ENCODE measurements around the gene PRORP. TPM values are rescaled to one million over a fixed set of nuclear protein-coding genes. Genes with fewer than 3 reads are reported as not detected.

The PRORP gene
- polyA plus RNA-seq, 2 of the 4 experiments (the other 2 are of a cell fraction), result 29.2 to 38.8 TPM

DNA sequence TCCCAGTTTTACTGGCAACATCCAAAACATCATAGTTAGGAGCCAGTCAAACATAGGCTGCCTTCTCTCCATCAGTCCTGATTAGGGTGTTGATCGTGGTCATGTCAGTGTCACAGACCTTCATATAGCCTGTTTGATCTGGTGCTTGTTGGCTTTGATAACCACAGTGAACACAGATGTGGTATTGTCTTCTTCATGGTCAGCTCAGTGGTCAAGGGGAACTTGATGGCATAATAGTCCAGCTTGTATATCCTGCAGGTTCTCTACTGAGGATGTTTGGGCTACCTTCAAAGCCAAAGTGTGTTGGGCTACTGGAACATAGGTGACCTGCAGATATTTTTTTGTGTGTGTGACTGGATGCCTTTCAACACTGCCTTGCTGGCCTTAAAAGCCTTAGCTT, 21.7 kb downstream of the PRORP start:
- ChIA-PET CTCF (interaction anchor here (0.9 to 1.8 kb wide), 2 partner anchors 85 to 270 kb away, joined by 3 to 6 read pairs; no protein-coding TSS in a partner anchor), POLR2A (no interaction called here)
- Histone ChIP-seq H3K9me3 (no peaks in the 10 kb centered on the region), H3K27ac (no peak overlapping the region), H3K4me3 (no peak overlapping the region), H3K4me2 (no peak overlapping the region), H3K4me1 (no peaks in the 10 kb centered on the region)
- 100% methylated on average over 1 of the region's 1 CpG for WGBS (ENCODE audit: missing lambda C conversion rate)
- TF ChIP-seq, protein P1, sequence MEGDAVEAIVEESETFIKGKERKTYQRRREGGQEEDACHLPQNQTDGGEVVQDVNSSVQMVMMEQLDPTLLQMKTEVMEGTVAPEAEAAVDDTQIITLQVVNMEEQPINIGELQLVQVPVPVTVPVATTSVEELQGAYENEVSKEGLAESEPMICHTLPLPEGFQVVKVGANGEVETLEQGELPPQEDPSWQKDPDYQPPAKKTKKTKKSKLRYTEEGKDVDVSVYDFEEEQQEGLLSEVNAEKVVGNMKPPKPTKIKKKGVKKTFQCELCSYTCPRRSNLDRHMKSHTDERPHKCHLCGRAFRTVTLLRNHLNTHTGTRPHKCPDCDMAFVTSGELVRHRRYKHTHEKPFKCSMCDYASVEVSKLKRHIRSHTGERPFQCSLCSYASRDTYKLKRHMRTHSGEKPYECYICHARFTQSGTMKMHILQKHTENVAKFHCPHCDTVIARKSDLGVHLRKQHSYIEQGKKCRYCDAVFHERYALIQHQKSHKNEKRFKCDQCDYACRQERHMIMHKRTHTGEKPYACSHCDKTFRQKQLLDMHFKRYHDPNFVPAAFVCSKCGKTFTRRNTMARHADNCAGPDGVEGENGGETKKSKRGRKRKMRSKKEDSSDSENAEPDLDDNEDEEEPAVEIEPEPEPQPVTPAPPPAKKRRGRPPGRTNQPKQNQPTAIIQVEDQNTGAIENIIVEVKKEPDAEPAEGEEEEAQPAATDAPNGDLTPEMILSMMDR (IDR thresholded peaks at IDR 0.05), result no peak
- no peak for TF ChIP-seq RARB (CRISPR knock-in tag; IDR thresholded peaks at IDR 0.05)
- TF ChIP-seq PHF8 (IDR thresholded peaks at IDR 0.05; ENCODE audit: borderline replicate concordance, low read depth), result no peak
- TF ChIP-seq FOXS1 (CRISPR knock-in tag; IDR thresholded peaks at IDR 0.05), result no peak
- TF ChIP-seq FOSL2 (IDR thresholded peaks at IDR 0.05), result no peak
- no peak for TF ChIP-seq FOSL2 (CRISPR knock-in tag; IDR thresholded peaks at IDR 0.05)
- TF ChIP-seq MAFK (IDR thresholded peaks at IDR 0.05; ENCODE audit: partially characterized antibody), result no peak
- TF ChIP-seq MYC (IDR thresholded peaks at IDR 0.05; ENCODE audit: borderline replicate concordance, low read length), result no peak
- TF ChIP-seq RFX5 (IDR thresholded peaks at IDR 0.05), result no peak
- no peak for TF ChIP-seq FOSB (CRISPR knock-in tag; IDR thresholded peaks at IDR 0.05)
- no peak for TF ChIP-seq JUN (IDR thresholded peaks at IDR 0.05)
- ATAC-seq (no peak), DNase-seq (ENCODE audit: low read depth in 1 of 2, low spot score in 1 of 2) (no peak), FAIRE-seq (no peak)

DNA sequence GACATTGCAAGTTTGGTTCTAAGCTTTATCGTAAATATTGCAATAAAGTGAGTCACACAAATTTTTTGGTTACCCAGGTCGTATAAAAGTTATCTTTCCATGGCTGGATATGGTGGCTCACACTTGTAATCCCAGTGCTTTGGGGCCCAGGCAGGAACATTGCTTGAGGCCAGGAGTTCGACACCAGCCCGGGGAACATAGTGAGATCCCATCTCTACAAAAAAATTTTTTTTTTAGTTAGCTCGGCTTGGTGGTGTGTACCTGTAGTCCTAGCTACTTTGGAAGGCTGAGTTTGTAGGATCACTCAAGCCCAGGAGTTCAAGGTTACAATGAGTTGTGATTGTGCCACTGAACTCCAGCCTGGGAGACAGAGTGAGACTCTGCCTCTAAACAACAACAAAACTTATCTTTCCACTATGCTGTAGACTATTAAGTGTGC, 24.4 kb downstream of the PRORP start:
- no peak for FAIRE-seq
- DNase-seq (ENCODE audit: low read depth in 1 of 2, low spot score in 1 of 2), result no peak
- ChIA-PET CTCF (interaction anchor here (0.9 to 1.8 kb wide), 6 partner anchors 12 to 275 kb away, joined by 3 to 8 read pairs (median 4); no protein-coding TSS in a partner anchor), POLR2A (no interaction called here)
- TF ChIP-seq MAZ (IDR thresholded peaks at IDR 0.05; ENCODE audit: borderline replicate concordance, low read depth, low read length), result no peak
- no peak for TF ChIP-seq JUN (IDR thresholded peaks at IDR 0.05)
- no peak for TF ChIP-seq CBX8 (IDR thresholded peaks at IDR 0.05)
- TF ChIP-seq, protein P2, sequence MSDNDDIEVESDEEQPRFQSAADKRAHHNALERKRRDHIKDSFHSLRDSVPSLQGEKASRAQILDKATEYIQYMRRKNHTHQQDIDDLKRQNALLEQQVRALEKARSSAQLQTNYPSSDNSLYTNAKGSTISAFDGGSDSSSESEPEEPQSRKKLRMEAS (IDR thresholded peaks at IDR 0.05), result no peak
- TF ChIP-seq GATA3 (IDR thresholded peaks at IDR 0.05; ENCODE audit: borderline replicate concordance), result no peak
- TF ChIP-seq TFCP2L1 (CRISPR knock-in tag; IDR thresholded peaks at IDR 0.05), result no peak
- TF ChIP-seq EHF (CRISPR knock-in tag; IDR thresholded peaks at IDR 0.05), result no peak
- no peak for TF ChIP-seq CBX2 (IDR thresholded peaks at IDR 0.05; ENCODE audit: borderline replicate concordance, low read depth)
- TF ChIP-seq CHD4 (IDR thresholded peaks at IDR 0.05; ENCODE audit: borderline replicate concordance), result no peak
- Histone ChIP-seq H3K4me2 (no peak overlapping the region), H3K27ac (no peak overlapping the region), H3K4me1 (no peaks in the 10 kb centered on the region), H3K4me3 (no peak overlapping the region), H3K9me3 (no peaks in the 10 kb centered on the region)
- WGBS (ENCODE audit: missing lambda C conversion rate), result 79% methylated on average over 5 of the region's 5 CpGs
- ATAC-seq, result no peak

DNA sequence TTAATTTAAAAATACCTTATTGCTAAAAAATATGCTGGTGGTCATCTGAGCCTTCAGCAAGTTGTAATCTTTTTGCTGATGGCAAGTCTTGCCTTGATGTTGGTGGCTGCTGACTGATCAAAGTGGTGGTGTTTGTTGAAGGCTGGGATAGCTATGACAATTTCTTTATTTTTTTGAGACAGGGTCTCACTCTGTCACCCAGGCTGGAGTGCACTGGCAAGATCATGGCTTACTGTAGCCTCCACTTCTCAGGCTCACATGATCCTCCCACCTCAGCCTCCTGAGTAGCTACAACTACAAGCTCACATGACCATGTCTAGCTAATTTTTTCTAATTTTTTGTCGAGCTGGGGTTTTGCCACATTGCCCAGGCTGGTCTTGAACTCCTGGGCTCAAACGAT, 24.8 kb downstream of the PRORP start:
- Histone ChIP-seq H3K4me1 (no peaks in the 10 kb centered on the region), H3K4me3 (no peak overlapping the region), H3K4me2 (no peak overlapping the region), H3K27ac (no peak overlapping the region), H3K9me3 (no peaks in the 10 kb centered on the region)
- ATAC-seq, result no peak
- POLR2A ChIA-PET, result no interaction called here
- CTCF ChIA-PET, result interaction anchor here (1.2 to 1.8 kb wide), 5 partner anchors 13 to 275 kb away, joined by 3 to 8 read pairs (median 3); no protein-coding TSS in a partner anchor
- WGBS (ENCODE audit: missing lambda C conversion rate), result 83% methylated on average over 2 of the region's 2 CpGs
- FAIRE-seq, result no peak
- TF ChIP-seq JUN (IDR thresholded peaks at IDR 0.05) (no peak), TFCP2L1 (CRISPR knock-in tag; IDR thresholded peaks at IDR 0.05) (no peak), SREBF2 (IDR thresholded peaks at IDR 0.05) (no peak), RAD21 (conservative IDR thresholded peaks at IDR 0.05 in 1 of 2, IDR thresholded peaks at IDR 0.05 in 1 of 2) (no peak), BHLHE40 (IDR thresholded peaks at IDR 0.05; ENCODE audit: low read depth, low read length) (no peak), ZC3H11A (IDR thresholded peaks at IDR 0.05) (no peak), HDAC2 (IDR thresholded peaks at IDR 0.05) (no peak), NPAS2 (CRISPR knock-in tag; IDR thresholded peaks at IDR 0.05; ENCODE audit: borderline replicate concordance) (no peak), CEBPB (IDR thresholded peaks at IDR 0.05) (no peak)
- no peak for DNase-seq (ENCODE audit: low read depth in 1 of 2, low spot score in 1 of 2)

Data from A549 (cell line).